Ovary (tissue), 3 donors: ENCODE measurements around the gene COX10.

Experiments used
- CTCF ChIP-seq, 3 donors: fragments of 450-650 bp in 2 of 3; fragments of 200-600 bp in 1 of 3; IDR thresholded peaks; one replicate each; pipeline versions ENCODE4 v1.5.1 to v1.8.0; 2016 to 2022; ENCODE audit warnings: antibody characterized with exemption in 3 of 3, mild to moderate bottlenecking in 1 of 3
- EP300 ChIP-seq: sonication (generic); formaldehyde crosslinking; IDR thresholded peaks from one replicate; pipeline ENCODE4 v1.6.1; 2017; ENCODE audit warnings: antibody characterized with exemption
- POLR2A ChIP-seq: fragments of 450-650 bp; IDR thresholded peaks from one replicate; pipeline ENCODE4 v1.6.1; 2017; ENCODE audit warnings: antibody characterized with exemption, mild to moderate bottlenecking, moderate library complexity
- donor health status: DM: no; HTN: no; CAD: no.

- TF ChIP-seq CTCF (IDR thresholded peaks at IDR 0.05) (no peak), POLR2A (no peak), EP300 (no peak)
These were observed 24.6 kb upstream of the COX10 start for GRCh38 chr17:14044702-14045101.
